ENCODE data around the gene LAMC2.
"Not testable (repeated sequence)": the region's sequence is repeated elsewhere in the genome, so short reads cannot be mapped to it uniquely, and the experiment has no call there.

LAMC2 gene

DNA sequence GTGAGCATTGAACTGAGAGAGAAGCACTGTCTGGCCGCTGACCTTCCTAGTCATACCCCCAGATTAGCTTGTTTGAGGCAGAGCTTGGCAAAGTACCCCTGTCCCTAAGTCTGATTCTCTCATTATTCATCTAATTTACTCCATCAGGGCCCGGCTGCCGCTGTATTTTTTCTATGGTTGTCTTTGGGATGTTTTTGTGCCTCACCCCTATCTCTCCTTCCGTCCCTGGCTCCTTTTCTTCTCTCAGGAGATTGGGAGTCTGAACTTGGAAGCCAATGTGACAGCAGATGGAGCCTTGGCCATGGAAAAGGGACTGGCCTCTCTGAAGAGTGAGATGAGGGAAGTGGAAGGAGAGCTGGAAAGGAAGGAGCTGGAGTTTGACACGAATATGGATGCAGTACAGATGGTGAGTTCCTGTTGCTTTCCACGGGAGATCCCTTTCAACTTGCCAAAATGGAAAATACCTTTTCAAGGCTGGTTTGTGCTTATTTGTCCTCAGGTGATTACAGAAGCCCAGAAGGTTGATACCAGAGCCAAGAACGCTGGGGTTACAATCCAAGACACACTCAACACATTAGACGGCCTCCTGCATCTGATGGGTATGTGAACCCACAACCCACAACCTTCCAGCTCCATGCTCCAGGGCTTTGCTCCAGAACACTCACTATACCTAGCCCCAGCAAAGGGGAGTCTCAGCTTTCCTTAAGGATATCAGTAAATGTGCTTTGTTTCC, 53.9 kb downstream of the LAMC2 start:
- DNase-seq = no peak

DNA sequence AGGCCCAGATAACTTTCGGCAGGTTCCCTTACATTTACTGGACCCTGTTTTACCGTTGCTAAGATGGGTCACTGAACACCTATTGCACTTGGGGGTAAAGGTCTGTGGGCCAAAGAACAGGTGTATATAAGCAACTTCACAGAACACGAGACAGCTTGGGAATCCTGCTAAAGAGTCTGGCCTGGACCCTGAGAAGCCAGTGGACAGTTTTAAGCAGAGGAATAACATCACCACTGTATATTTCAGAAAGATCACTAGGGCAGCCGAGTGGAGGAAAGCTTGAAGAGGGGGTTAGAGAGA, 54.4 kb downstream of the LAMC2 start:
- DNase-seq = no peak

DNA sequence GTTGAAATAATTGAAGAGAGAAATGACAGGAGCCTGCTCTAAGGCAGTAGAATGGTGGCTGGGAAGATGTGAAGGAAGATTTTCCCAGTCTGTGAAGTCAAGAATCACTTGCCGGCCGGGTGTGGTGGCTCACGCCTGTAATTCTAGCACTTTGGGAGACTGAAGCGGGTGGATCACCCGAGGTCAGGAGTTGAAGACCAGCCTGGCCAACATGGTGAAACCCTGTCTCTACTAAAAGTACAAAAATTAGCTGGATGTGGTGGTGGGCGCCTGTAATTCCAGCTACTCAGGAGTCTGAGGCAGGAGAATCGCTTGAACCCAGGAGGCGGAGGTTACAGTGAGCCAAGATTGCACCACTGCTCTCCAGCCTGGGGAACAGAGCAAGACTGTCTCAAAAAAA, 54.8 kb downstream of the LAMC2 start:
- DNase-seq = not testable (repeated sequence)

DNA sequence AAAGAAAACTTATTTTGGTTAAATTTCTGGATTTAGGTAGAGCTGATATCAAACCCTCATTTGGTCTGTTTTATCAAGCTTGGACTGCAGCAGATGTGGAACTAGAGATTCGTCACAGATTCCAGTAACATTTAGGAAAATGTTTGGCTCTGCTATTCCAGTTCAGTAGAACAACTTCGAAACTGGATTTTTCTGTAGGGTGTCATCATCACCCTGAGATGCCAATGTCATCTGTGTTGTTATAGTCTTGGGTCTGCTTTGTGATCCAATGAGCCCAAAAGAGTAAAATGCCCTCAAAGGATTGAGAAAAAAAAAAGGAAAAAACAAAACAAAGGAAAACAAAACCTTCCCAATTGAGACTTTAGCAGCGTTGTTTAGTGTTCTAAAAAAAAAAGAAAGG, 55.4 kb downstream of the LAMC2 start:
- DNase-seq = no peak

DNA sequence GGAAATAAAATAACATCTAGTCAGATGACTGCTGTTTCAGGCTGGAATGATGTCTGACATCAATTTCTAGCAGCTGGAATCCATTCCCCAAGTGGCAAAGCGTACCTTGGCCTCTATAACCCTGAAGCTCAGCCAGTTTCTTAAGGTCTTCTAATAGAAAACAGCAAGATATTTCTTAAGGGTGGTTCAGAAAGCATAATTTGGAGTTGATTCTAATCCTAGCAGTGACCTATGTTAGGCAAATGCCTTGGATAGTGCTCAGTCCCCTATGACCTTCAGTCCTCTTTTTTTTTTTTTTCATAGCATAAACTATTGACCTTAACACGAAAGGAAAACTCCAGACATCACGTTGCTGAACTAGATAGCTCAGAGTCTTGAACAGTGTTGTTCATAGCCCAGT, 56.5 kb downstream of the LAMC2 start:
- no peak for DNase-seq

DNA sequence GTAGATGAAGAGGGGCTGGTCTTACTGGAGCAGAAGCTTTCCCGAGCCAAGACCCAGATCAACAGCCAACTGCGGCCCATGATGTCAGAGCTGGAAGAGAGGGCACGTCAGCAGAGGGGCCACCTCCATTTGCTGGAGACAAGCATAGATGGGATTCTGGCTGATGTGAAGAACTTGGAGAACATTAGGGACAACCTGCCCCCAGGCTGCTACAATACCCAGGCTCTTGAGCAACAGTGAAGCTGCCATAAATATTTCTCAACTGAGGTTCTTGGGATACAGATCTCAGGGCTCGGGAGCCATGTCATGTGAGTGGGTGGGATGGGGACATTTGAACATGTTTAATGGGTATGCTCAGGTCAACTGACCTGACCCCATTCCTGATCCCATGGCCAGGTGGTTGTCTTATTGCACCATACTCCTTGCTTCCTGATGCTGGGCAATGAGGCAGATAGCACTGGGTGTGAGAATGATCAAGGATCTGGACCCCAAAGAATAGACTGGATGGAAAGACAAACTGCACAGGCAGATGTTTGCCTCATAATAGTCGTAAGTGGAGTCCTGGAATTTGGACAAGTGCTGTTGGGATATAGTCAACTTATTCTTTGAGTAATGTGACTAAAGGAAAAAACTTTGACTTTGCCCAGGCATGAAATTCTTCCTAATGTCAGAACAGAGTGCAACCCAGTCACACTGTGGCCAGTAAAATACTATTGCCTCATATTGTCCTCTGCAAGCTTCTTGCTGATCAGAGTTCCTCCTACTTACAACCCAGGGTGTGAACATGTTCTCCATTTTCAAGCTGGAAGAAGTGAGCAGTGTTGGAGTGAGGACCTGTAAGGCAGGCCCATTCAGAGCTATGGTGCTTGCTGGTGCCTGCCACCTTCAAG, 57.3 kb downstream of the LAMC2 start:
- DNase-seq = no peak

DNA sequence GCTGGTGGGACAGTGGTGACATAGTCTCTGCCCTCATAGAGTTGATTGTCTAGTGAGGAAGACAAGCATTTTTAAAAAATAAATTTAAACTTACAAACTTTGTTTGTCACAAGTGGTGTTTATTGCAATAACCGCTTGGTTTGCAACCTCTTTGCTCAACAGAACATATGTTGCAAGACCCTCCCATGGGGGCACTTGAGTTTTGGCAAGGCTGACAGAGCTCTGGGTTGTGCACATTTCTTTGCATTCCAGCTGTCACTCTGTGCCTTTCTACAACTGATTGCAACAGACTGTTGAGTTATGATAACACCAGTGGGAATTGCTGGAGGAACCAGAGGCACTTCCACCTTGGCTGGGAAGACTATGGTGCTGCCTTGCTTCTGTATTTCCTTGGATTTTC, 58.4 kb downstream of the LAMC2 start:
- no peak for DNase-seq

DNA sequence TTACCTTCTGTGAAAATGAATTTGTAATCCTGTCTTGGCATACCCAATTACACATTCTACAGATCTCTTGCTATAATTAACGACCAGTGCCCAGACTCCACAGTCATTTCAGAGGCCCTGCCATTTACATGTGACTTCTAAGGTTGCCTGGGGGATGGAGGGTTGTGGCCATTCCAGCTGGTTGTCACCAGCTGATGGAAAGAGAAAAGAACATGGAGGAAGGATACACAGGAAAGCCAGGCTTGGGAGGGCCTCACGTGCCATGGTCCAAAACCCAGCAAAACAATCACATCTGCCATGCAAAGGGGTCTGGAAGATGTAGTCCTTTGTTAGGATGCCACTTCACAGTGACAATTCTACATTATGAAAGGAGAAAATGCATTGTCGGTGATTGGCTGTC, 59.3 kb downstream of the LAMC2 start:
- no peak for DNase-seq

DNA sequence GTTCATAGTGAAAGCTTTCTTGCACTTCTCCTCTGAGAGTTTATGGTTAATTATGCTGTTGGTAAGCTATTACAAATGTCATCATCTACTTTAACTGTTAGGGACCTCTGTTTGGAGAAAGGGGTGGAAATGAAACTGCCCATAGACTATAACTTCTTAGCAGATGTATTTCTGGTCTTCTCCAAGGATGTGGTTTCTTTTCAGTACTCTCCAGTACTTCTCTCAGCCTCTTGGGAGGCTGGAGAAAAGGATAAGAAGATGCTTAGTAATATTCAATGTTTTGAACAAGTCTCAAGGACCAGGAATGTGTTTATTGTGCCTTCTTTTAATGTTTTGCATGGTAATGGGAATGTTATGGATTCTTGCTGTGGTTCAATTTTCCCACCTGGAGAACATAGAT, 60.4 kb downstream of the LAMC2 start:
- DNase-seq = no peak

DNA sequence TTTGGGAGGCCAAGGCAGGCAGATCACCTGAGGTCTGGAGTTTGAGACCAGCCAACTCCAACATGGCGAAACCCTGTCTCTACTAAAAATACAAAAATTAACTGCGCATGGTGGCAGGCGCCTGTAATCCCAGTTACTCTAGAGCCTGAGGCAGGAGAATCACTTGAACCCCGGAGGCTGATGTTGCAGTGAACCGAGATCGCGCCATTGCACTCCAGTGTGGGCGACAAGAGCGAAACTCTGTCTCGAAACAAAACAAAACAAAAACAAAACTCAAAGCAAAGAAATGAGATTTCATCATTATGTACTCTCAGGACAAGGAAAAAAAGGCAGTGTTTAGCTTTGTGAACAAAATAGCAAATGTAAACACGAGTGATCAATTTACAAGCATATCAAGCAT, 61.0 kb downstream of the LAMC2 start:
- DNase-seq = no peak

DNA sequence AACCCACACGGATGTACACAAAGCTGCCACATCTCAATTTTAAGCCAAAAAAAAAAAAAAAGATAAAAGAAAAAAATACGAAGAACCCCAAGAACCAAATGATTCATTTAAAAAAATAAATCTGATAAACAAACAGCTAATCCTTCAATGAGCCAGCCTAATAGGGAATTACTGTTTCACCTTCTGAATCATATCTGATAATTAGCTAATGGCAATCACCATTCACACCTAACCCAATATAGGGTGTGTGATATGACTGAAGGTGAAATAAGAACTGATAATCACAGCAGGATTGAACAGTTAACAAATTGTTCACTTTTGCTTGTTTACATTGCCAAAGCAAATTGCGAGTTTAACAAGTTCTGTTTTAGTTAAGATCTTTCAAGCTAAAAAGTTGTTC, 61.4 kb downstream of the LAMC2 start:
- DNase-seq = no peak

DNA sequence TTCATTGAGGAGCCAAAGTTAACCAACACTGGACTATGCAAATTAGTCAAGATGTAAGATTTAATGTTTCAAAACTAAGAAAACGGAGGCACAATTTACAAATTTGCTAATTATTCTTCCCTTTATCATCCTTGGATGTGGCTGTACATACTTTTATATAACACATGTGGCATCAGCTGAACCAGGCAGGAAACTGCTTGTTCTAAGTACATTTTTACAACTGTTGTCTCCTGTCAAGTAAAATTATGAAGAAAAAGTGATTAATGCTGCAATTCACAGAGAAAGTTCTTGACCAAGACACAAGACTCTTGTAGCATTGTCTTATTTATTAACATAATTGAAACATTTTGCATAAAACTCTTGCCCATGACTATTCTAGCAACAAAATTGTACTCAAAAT, 61.9 kb downstream of the LAMC2 start:
- DNase-seq = no peak

DNA sequence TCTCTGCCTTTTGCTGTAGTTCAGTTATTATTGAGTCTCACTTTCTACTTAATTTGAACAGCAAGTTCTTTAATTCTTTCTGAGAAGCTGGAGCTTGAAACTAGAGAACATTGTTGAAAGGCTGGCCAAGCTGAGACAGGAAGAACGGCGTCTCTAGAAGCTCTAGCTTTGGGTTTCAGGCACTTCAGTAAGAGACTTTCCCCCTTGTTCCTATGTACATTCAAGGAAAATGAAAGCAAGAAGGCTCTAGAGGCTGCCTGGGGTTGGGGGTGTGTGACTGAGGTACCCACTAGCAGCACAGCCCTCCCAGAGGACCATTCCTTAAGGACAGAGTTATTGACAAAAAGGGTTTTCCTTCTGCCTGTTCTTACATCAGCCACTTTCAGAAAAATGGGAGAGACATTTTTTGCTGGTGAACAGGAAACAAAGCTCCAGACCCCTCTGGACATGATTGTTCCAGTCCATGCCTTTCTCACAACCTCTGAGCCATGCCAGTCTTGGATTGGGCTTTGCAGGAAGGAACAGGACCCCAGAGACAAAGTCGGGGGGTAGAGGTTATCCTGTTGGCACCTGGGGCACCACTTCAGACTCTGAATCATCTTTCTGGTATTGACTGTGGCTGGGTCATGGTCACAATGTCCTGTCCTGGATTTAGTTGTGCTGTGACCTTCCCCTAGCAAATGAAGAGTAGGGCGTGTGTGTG, 63.1 kb downstream of the LAMC2 start:
- no peak for DNase-seq

DNA sequence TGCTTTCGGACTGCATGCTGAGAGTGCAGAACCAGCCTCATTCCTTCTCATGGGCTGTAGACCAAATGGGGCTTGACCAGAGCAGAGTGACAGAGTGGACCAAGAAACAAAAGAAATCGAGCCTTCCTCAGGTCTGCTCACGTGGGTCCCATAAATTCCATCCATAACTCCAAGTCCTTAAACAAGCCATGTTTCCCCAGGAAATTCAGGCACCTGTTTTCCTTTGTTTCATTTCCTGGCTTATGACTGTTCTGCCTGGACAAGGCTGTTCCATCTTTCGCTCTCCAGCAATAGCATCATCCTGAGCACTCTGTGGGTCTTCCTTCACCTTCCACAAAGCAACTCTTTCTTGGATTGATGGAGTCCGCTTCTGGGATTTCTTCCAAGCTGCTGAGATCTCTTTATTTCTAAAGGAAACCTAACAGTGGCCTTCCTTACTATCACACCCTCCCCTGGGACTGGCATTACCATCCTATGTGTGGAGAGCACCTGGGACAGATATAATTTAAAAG, 63.9 kb downstream of the LAMC2 start:
- no peak for DNase-seq

DNA sequence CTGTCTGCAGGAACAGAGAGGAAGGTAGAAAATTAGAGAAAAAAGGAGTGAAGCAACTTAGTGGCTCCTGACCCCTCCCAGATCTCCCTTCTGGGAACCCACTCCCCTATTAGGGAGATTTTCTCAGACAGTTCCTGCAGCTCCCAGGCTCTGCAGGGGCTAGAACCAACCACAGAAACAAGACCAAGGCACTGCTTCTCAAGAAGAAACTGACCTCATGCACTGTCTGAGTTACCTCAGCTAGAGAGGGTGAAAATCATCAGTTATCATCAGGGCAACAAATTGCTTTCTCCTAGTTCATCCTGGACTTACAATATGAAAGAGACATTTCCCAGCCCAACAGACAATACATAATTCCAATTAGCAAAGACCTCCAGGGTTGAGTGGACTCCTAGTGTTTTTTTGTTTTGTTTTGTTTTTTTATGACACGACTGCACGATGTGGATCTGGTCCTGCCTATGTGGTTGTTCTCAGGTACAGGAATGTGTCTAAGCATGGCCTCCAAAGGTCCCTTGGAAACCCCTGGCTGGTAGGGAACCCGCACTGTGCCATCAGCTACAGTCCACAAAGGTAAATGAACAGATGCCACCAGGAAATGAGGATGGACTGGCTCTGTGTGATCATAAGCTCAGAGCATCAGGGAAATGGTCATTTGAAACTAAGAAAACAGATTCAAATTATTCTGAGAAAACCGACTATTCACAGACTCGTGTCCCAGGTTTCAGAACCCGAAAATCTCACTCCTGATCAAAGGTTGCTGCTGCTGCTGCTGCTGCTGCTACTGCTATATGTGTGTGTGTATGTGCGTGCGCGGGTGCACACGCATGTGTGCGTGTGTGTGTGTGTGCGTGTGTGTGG, 65.3 kb downstream of the LAMC2 start:
- DNase-seq = no peak

DNA sequence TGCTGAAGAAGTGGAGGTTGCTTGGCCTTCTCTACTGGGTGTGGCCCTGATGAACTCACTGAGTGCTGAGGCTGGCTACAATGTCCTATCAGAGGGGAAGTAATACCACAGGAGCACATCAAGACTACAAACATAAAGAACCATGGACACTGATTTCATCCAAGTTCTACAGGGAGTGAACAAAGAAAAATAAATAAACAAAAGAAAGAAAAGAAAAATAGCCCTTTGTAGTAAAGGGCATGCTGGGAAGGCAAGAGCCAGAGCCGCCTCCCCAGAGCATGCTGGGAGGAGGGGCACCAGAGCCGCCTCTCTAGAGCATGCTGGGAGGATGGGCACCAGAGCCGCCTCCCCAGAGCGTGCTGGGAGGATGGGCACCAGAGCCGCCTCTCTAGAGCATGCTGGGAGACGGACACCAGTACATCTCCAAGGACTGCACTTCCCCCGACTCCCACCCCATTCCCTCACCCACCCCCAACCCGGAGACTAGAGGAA, 65.9 kb downstream of the LAMC2 start:
- no peak for DNase-seq

DNA sequence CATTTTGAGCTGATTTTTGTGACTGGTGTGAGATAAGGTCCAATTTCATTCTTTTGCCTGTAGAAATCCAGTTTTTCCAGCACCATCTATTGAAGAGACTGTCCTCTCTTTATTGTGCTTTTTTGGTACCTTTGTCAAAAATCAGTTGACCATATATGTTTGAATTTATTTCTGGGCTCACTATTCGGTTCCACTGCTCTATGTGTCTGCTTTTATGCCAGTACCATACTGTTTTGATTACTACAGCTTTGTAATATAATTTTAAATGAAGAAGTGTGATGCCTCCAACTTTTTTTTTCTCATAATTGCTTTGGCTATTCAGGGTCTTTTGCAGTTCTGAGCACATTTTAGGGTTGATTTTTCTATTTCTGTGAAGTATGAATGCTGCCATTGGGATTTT, 69.0 kb downstream of the LAMC2 start:
- no peak for DNase-seq

DNA sequence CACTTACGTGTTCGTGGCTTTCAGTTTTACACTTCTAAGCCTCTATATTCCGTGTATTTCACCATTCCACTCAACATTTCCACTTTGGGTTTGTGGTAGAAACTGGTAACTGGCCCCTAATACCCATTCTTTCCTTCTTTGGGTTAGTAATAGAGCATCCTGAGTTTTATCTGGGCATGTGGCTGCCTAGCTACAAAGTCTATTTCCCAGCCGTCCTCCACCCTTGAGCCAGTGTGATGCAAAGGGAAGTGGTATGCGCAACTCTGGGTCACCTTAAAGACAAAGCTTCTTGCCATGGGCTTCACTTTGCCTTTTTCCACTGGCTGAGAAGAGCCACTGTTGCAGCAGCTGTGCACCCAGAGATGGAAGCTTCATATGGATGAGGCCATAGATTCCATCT, 73.9 kb downstream of the LAMC2 start:
- DNase-seq = no peak

DNA sequence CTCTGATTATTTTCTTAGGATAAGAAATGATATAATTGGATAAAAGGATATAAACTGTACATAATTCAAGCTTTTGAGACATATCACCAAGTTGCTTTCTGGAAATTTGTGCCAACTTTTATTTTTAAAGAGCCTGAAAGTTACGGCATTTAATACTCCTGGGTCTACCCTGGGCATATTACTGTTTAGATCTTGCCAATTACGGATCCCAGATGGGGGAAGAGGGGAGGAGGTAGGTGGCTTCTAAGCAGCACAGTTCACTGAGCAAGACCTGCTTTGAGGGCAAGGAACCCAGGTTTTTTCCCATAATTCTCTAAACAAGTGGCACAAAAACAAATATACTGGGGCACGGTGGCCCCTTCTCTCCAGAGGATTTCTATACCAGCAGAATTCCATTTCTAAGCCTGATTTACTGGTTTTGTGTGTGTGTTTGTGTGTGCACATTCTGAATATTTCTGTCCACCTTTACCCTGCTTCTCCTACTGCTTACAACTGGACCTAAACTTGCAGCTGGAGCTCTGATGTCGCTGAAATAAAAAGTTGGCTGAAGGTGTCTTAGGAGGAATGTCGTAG, 76.7 kb downstream of the LAMC2 start:
- no peak for DNase-seq

DNA sequence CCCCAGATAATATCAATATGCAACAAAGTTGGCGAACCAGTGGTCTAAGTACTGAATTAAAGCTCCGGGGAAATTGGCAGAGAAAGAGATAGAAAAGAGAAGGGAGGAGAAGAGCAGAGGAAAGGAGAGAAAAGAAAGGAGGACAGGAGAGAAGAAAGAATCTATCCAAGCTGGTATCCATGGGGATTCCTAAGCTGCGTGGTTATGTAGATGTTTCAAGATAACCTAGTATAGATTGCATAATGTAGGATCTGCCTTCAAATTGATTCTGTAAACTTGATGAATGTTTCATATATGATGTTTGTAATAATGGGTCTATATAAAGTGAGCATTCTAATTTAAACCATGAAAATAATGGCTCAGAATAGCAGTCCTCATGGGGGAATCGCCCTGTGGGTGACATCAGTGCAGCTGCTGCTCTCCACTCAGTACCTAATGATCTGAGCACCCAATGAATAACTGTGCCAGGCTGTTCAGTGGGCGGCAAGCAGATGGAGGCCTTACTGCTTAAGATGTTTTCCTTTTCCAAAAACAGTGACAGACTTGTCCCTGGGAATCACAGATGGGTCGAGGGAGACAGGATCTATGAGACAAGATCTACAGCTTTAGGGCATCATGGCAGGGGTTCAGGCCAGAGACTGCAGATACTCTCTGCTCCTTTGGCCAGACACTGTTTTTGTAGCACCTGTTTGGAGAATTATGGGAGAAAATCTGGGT, 78.0 kb downstream of the LAMC2 start:
- no peak for DNase-seq

DNA sequence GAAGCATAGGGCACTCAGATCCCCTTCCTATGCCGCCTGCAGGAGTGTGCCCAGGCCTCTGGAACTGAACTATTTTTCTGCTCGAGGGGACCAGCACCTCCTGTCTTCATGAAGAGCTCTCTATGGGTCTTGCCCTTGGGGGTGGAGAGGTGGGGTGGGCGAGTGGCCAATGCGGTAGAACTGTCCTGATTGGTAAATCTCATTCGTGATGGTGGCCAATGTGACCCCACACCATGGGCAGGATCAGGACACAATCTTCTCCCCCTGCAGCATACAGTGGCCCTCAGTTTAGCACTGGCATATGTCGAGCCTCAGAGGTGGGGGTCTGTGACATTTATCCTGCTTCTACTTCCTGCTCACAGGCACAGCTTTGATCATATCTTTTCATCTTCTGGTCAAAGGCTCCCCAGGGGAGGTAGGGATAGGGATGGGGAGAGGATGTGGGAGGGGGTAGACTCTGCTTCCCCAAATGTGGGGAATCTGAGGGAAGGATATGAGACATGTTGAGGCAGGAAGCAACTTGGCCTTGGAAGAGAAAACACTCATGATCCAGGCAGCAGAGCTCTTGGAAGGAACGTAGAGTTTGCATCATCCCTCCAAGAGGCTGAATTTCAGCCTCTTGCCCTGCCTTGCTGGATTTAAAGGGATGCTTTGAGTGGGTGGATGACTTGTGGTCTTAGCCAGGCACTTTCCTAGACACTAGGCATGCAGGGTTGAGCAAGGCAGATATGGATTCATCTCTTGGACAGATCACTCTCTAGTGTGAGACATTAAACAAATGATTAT, 81.8 kb downstream of the LAMC2 start:
- no peak for DNase-seq

Measured in activated effector memory CD4-positive, alpha-beta T cell treated with anti-CD3 and anti-CD28 coated beads, Interleukin-2, amount 50 U/mL, for 16 hours (primary cell).